Sciatic nerve (tissue), 2 donors: Measurements from ENCODE around the gene FAAH. TPM values are rescaled to one million over a fixed set of nuclear protein-coding genes. Genes with fewer than 3 reads are reported as not detected.

Experiments
- ATAC-seq: fragments of 200-7000 bp; cut with Tn5 transposase; one replicate; pipeline ENCODE4 v1.9.1; 2020; ENCODE audit warnings: mild to moderate bottlenecking, moderate library complexity
- DNase-seq: peaks from one replicate; pipeline ENCODE4 v3.0.0-alpha.2; 2020; ENCODE audit warnings: low spot score
- intact Hi-C: fragments of 100-400 bp; cut with DNase I; formaldehyde crosslinking; loops from one replicate; pipeline ENCODE4 v1.14.2; 2022
- total RNA-seq: library from RNA; stranded (reverse); fragmentation: NEBNext Ultra II Directional; extraction: Animal tissue kit (Norgen Biotek cat#: 25700); gene quantifications from one replicate; pipeline ENCODE4 v1.2.1, GENCODE V29; 2021
- donor health status: DM: no; HTN: no; CAD: no.
- donor health status: DM: no; HTN: no; CAD: no.

FAAH gene
- total RNA-seq, 1 donor from 2014 or later, result 34.4 TPM

- DNase-seq, result no peak
- intact Hi-C loops, result no loop called here
- ATAC-seq, result no peak
Observed at GRCh38 chr1:46444466-46444865, 50.3 kb downstream of the FAAH start.

- no peak for DNase-seq
- intact Hi-C loops, result loop anchor here (5.0 kb wide), 1 partner anchor 81 kb away; no protein-coding TSS in a partner anchor
- ATAC-seq, result no peak
Observed at GRCh38 chr1:46445773-46446256, 51.7 kb downstream of the FAAH start.

GRCh38 chr1:46446646-46447498 lies 52.8 kb downstream of the FAAH start:
- ATAC-seq, result peak; percentile 67
- intact Hi-C loops, result loop anchor here (5.0 kb wide), 1 partner anchor 80 kb away; no protein-coding TSS in a partner anchor
- DNase-seq, result peak; percentile 85

- intact Hi-C loops, result loop anchor here (5.0 kb wide), 1 partner anchor 80 kb away; no protein-coding TSS in a partner anchor
- no peak for DNase-seq
- ATAC-seq, result no peak
Observed at GRCh38 chr1:46447499-46448108, 53.5 kb downstream of the FAAH start.

- intact Hi-C loops, result loop anchor here (5.0 kb wide), 1 partner anchor 79 kb away; no protein-coding TSS in a partner anchor
- DNase-seq (no peak), ATAC-seq (no peak)
Observed at GRCh38 chr1:46448109-46448911, 54.2 kb downstream of the FAAH start.

- DNase-seq (no peak), ATAC-seq (no peak)
- intact Hi-C loops, result loop anchor here (5.0 kb wide), 1 partner anchor 78 kb away; no protein-coding TSS in a partner anchor
Observed at GRCh38 chr1:46449223-46450159, 55.4 kb downstream of the FAAH start.

- ATAC-seq (no peak), DNase-seq (no peak)
- intact Hi-C loops, result no loop called here
Observed at GRCh38 chr1:46450160-46450517, 56.0 kb downstream of the FAAH start.

GRCh38 chr1:46451948-46452930 lies 58.1 kb downstream of the FAAH start:
- intact Hi-C loops, result no loop called here

GRCh38 chr1:46452931-46453325 lies 58.8 kb downstream of the FAAH start:
- intact Hi-C loops, result no loop called here
- no peak for DNase-seq
- no peak for ATAC-seq

More at GRCh38 chr1:46451948-46452930, 58.1 kb downstream of the FAAH start:
- ATAC-seq (no peak), DNase-seq (no peak)

GRCh38 chr1:46453449-46453848 lies 59.3 kb downstream of the FAAH start:
- ATAC-seq, result no peak
- intact Hi-C loops, result no loop called here
- DNase-seq, result no peak

- ATAC-seq (no peak), DNase-seq (no peak)
- intact Hi-C loops, result no loop called here
Observed at GRCh38 chr1:46455951-46456350, 61.8 kb downstream of the FAAH start.

- intact Hi-C loops, result no loop called here
- ATAC-seq (no peak), DNase-seq (no peak)
Observed at GRCh38 chr1:46456411-46456963, 62.4 kb downstream of the FAAH start.

- intact Hi-C loops, result no loop called here
- ATAC-seq, result no peak
- no peak for DNase-seq
Observed at GRCh38 chr1:46457178-46457577, 63.1 kb downstream of the FAAH start.

- intact Hi-C loops, result no loop called here
- DNase-seq (no peak), ATAC-seq (no peak)
Observed at GRCh38 chr1:46458190-46458589, 64.1 kb downstream of the FAAH start.

- ATAC-seq (no peak), DNase-seq (no peak)
- intact Hi-C loops, result no loop called here
Observed at GRCh38 chr1:46458846-46459245, 64.7 kb downstream of the FAAH start.

GRCh38 chr1:46459315-46459714 lies 65.2 kb downstream of the FAAH start:
- DNase-seq (no peak), ATAC-seq (no peak)

More at GRCh38 chr1:46459315-46459714, 65.2 kb downstream of the FAAH start:
- intact Hi-C loops, result no loop called here
